Esophagus muscularis mucosa (tissue), 4 donors: ENCODE measurements around the gene ADRA2C. TPM values are rescaled to one million over a fixed set of nuclear protein-coding genes. Genes with fewer than 3 reads are reported as not detected.

Source experiments
- DNase-seq: peaks from one replicate; pipeline ENCODE4 v3.0.0-alpha.2; 2017; ENCODE audit errors: extremely low spot score
- H3K27ac ChIP-seq, 4 donors: fragments of 200-600 bp; sonication (generic); replicated peaks in 1 of 4; 1 replicate in 3 of 4; 2 replicates in 1 of 4; pipeline ENCODE4 v1.5.1; 2016 to 2019; ENCODE audit warnings: mild to moderate bottlenecking in 1 of 4
- H3K27me3 ChIP-seq, 4 donors: fragments of 200-600 bp; sonication (generic); one replicate each; pipeline versions ENCODE4 v1.5.1 to v1.6.0; 2016 to 2019
- H3K36me3 ChIP-seq, 4 donors: fragments of 200-600 bp; sonication (generic); one replicate each; pipeline ENCODE4 v1.5.1; 2016 to 2019
- H3K4me1 ChIP-seq, 4 donors: fragments of 200-600 bp; sonication (generic); one replicate each; pipeline ENCODE4 v1.5.1; 2016 to 2019
- H3K4me3 ChIP-seq, 4 donors: fragments of 200-600 bp; sonication (generic); 1 replicate in 2 of 4; 2 replicates in 2 of 4; pipeline ENCODE4 v1.5.1; 2016 to 2019; ENCODE audit warnings: mild to moderate bottlenecking in 4 of 4, moderate library complexity in 1 of 4
- H3K9me3 ChIP-seq, 4 donors: fragments of 200-600 bp; sonication (generic); 1 replicate in 3 of 4; 2 replicates in 1 of 4; pipeline ENCODE4 v1.5.1; 2016 to 2019
- EP300 ChIP-seq: sonication (generic); formaldehyde crosslinking; IDR thresholded peaks from one replicate; pipeline ENCODE4 v1.6.1; 2017; ENCODE audit warnings: antibody characterized with exemption
- POLR2A ChIP-seq: fragments of 450-650 bp; IDR thresholded peaks from one replicate; pipeline ENCODE4 v1.6.1; 2017; ENCODE audit warnings: antibody characterized with exemption, moderate library complexity, mild to moderate bottlenecking, low read depth
- POLR2AphosphoS5 ChIP-seq, 2 donors: sonication (generic); formaldehyde crosslinking; IDR thresholded peaks; one replicate each; pipeline ENCODE4 v1.6.1; 2017; ENCODE audit warnings: antibody characterized with exemption in 2 of 2
- WGBS: methylation state at CpG from one replicate; pipeline ENCODE4 v1.1.5; 2018; 5-methylcytosine and 5-hydroxymethylcytosine counted together
- intact Hi-C: fragments of 100-400 bp; cut with DNase I; formaldehyde crosslinking; loops from one replicate; pipeline ENCODE4 v1.15.1; 2023
- total RNA-seq, 4 donors: library from RNA; depleted of rRNA; stranded (reverse); fragments of >200 nt; gene quantifications; one replicate each; pipeline versions ENCODE4 v1.1.0 to v1.2.1, GENCODE V29; 2016
- TF ChIP-seq, protein P1 (sequence below), 3 experiments: fragments of 200-600 bp in 2 of 3; fragments of 450-650 bp in 1 of 3; sonication (generic) in 2 of 3; IDR thresholded peaks; one replicate each; pipeline ENCODE4 v1.5.1; 2017 to 2019; ENCODE audit warnings: antibody characterized with exemption in 3 of 3, mild to moderate bottlenecking in 2 of 3, moderate library complexity in 1 of 3

Gene ADRA2C
- total RNA-seq, 4 donors from 2014 or later = 2.9 to 10.3 (median 8.4) TPM

- intact Hi-C loops = no loop called here
- DNase-seq = no peak
- Histone ChIP-seq H3K27me3 (peaks cover 0 to 54% (median 2%) of the 10 kb centered on the region in 4 donors), H3K27ac (peak overlapping the region in 1 of 4 donors; percentile 34), H3K4me1 (peaks cover 0 to 6% (median 3%) of the 10 kb centered on the region in 4 donors), H3K4me3 (no peak overlapping the region), H3K9me3 (peaks cover 0 to 5% (median 0%) of the 10 kb centered on the region in 4 donors), H3K36me3 (no peaks in the 10 kb centered on the region)
- 52% methylated on average over 14 of the region's 19 CpGs for WGBS
- TF ChIP-seq EP300 (no peak), POLR2A (no peak), POLR2AphosphoS5 (IDR thresholded peaks at IDR 0.05) (no peak)
- TF ChIP-seq, protein P1, sequence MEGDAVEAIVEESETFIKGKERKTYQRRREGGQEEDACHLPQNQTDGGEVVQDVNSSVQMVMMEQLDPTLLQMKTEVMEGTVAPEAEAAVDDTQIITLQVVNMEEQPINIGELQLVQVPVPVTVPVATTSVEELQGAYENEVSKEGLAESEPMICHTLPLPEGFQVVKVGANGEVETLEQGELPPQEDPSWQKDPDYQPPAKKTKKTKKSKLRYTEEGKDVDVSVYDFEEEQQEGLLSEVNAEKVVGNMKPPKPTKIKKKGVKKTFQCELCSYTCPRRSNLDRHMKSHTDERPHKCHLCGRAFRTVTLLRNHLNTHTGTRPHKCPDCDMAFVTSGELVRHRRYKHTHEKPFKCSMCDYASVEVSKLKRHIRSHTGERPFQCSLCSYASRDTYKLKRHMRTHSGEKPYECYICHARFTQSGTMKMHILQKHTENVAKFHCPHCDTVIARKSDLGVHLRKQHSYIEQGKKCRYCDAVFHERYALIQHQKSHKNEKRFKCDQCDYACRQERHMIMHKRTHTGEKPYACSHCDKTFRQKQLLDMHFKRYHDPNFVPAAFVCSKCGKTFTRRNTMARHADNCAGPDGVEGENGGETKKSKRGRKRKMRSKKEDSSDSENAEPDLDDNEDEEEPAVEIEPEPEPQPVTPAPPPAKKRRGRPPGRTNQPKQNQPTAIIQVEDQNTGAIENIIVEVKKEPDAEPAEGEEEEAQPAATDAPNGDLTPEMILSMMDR (IDR thresholded peaks at IDR 0.05) = no peak
Measured at GRCh38 chr4:3753726-3754412, 12.3 kb upstream of the ADRA2C start.

GRCh38 chr4:3756343-3757059 is 9.7 kb upstream of the ADRA2C start:
- Histone ChIP-seq H3K4me1 (peaks cover 0 to 13% (median 6%) of the 10 kb centered on the region in 4 donors), H3K9me3 (peaks cover 0 to 5% (median 0%) of the 10 kb centered on the region in 4 donors), H3K36me3 (no peaks in the 10 kb centered on the region), H3K4me3 (no peak overlapping the region), H3K27me3 (peaks cover 0 to 32% (median 2%) of the 10 kb centered on the region in 4 donors), H3K27ac (no peak overlapping the region)
- intact Hi-C loops = no loop called here
- 86% methylated on average over 12 of the region's 12 CpGs for WGBS
- DNase-seq = no peak
- TF ChIP-seq, protein P1 (IDR thresholded peaks at IDR 0.05) = no peak
- TF ChIP-seq POLR2AphosphoS5 (IDR thresholded peaks at IDR 0.05) (no peak), EP300 (no peak), POLR2A (no peak)

GRCh38 chr4:3759236-3759635 is 6.9 kb upstream of the ADRA2C start:
- H3K27me3 ChIP-seq = peaks cover 0 to 17% (median 0%) of the 10 kb centered on the region in 4 donors
- TF ChIP-seq POLR2A = no peak
- TF ChIP-seq, protein P1 (IDR thresholded peaks at IDR 0.05) = no peak
- no peak for DNase-seq
- 73% methylated on average over 5 of the region's 15 CpGs for WGBS
- H3K4me3 ChIP-seq = no peak overlapping the region
- H3K27ac ChIP-seq = no peak overlapping the region
- H3K9me3 ChIP-seq = peaks cover 0 to 5% (median 0%) of the 10 kb centered on the region in 4 donors
- no peaks in the 10 kb centered on the region for H3K36me3 ChIP-seq
- peaks cover 0 to 8% (median 4%) of the 10 kb centered on the region in 4 donors for H3K4me1 ChIP-seq
- intact Hi-C loops = no loop called here

DNA sequence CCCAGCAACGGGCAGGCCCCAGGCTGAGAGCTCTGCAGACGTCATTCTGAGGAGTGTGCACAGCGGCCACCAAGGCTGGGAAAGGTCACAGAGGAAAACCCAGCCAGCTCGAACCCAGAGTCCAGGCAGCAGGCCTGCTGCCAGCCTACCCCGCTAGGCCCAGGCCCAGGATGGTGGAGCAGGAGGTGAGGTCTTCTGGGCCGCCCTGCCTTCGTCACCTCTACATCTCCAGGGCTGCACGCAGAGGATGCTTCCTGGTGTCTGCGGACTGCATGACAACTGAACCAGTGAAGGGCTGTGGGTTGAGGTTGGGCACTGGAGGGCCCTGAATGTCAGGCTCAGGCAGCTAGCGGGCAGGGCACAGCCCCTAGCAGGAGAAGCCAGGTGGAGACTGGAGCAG is 5.8 kb upstream of the ADRA2C start:
- no peak for DNase-seq
- WGBS = 82% methylated on average over 7 of the region's 10 CpGs
- Histone ChIP-seq H3K4me3 (no peak overlapping the region), H3K36me3 (no peaks in the 10 kb centered on the region), H3K9me3 (peaks cover 0 to 5% (median 0%) of the 10 kb centered on the region in 4 donors), H3K27me3 (peaks cover 0 to 24% (median 0%) of the 10 kb centered on the region in 4 donors), H3K4me1 (peaks cover 0 to 15% (median 9%) of the 10 kb centered on the region in 4 donors), H3K27ac (no peak overlapping the region)
- intact Hi-C loops = no loop called here
- TF ChIP-seq POLR2A (no peak), EP300 (no peak), POLR2AphosphoS5 (IDR thresholded peaks at IDR 0.05) (no peak)
- TF ChIP-seq, protein P1 (IDR thresholded peaks at IDR 0.05) = no peak
